Activated CD4-positive, alpha-beta T cell treated with anti-CD3 and anti-CD28 coated beads, Interleukin-2, amount 50 U/mL, for 4 hours (primary cell): ENCODE results near the gene PEX5L.

Experiments
- DNase-seq, 2 experiments: peaks; one replicate each; pipeline ENCODE4 v3.0.0-alpha.2; 2020

The PEX5L gene

GRCh38 chr3:180004542-180004941, 32.2 kb downstream of the PEX5L start:
- DNase-seq, result no peak

- no peak for DNase-seq
Observed at GRCh38 chr3:180002006-180002405, 34.7 kb downstream of the PEX5L start.

DNA sequence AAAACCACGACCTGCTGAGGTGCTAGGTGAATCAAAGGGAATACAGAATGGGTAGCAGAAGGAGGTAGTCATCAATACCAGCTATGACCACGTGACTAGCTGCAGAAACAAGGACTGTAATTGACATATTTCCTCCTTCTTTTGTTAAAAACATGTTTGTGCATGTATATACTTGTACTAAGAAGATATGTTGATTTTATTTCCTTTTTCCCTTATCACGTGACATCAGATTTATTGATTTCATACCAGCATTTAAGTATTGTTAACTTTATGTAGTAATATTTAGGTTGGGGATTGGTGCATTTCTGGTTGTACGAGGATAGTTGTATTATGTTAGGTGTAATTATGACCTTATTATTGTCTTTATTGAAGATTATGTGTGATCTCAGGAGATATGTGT, 36.2 kb downstream of the PEX5L start:
- no peak for DNase-seq

DNA sequence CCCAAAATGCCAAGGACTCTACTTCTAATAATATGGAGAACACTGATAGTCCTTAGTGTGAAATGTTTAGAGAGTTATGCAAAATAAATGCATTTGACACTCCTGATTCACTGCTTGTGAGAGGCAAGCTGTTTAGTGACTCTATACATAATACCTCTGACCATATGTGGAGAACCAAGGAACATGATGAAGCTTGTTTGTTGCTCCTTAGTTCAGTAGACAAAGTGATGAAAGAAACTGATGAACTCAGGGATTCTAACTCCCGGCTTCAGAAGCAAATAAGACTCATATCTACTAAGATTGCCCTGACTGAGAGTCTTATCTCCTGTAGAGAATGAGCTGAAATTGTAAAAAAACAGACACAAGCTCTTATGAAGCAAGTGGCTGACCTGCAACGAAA, 41.3 kb downstream of the PEX5L start:
- DNase-seq, result no peak

DNA sequence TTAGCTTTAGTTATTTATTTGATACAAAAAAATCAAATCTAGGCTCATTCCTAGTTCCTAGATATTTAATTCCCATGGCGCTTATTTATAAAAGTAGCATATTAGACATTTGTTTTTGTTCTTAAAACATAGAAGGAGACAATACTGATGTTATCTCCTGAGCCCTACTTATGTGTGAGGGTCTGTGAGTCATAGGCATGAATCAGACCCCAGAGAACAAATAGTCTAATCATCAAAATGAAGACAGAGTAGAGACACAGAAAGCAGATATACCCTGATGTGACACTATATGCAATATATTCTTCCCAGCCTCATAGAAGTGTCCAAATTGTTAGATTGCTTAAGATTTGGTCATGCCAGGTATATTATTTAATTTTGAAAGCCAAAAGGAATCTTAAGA, 44.9 kb downstream of the PEX5L start:
- DNase-seq, result no peak

DNA sequence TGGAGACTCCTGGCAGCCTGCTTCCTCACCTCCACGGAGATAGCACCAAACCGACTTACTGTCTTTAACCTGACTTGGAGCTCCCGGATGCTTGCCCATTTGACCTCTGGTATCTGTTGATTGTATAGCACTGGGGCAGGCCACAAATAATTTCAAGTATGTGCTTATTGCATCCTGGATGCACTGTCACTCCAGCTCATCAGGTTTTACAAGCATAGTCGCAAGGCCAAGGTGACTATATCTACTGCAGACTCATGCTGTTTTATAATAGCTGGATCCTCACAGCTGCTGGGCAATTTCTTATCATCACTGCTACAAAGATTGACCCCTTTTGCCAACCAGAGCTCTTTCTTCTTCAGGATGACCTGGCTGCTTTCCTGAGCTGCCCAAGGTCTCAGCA, 45.6 kb downstream of the PEX5L start:
- DNase-seq, result no peak

GRCh38 chr3:179981646-179982045, 55.1 kb downstream of the PEX5L start:
- no peak for DNase-seq

DNA sequence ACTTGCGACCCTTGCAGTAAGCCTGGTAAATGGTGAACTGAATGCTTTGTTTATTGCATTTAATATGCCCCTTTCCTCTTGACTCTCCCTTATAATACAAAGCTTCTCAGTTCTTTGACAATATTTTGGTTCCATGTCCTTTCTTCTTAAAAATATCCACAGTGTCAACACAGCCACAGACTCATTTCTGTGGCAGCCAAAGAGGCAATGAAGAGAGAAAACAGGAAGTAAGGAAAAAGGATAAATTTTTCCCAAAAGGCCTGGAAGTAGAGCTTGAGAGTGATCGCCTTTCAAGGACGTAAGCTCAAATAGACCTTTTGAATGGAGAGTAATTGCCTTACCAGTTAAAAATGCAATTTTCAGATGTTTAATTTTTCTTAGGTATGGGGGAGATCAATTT, 59.4 kb downstream of the PEX5L start:
- no peak for DNase-seq

DNA sequence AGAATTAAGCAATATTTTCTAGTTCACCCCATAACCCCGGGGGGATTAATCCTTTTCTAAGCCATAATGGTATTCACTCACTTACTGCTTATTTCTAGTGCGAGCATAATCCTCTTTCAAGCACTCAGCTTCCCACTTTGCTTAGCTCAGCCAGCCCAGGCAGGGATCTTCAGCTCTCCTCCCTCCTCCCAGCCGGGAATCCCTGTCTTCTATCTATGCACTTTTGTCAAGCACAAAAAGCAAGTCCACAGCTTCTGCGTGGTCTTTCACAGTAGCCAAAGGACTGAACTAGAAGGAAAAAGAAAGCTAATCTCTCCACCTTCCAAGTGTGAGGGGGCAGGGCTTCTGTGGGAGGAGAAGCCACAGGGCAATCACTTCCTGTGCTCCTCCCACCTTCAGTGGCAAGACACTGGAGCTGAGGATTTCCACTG, 62.8 kb downstream of the PEX5L start:
- no peak for DNase-seq

- DNase-seq, result no peak
Observed at GRCh38 chr3:179972881-179973423, 63.8 kb downstream of the PEX5L start.

GRCh38 chr3:179971280-179971679, 65.5 kb downstream of the PEX5L start:
- DNase-seq, result no peak

DNA sequence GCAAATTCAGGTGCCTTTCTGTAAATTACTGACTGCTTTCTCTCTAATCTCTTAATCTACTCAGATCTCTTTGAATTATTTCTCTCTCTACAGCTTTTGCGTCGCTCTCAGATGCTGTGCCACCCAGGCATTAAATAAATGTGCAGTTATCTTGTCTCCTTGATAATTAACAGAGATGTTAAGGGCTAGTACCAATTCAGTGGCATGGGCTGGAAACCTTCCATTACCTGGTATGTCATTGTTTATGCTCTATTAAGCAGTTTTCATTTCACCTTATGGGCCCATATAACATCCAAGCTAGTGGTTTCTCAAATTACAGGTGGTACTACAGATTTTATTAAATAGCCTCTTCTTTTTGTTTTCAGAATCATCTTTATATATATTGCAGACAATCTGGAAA, 66.0 kb downstream of the PEX5L start:
- no peak for DNase-seq

DNA sequence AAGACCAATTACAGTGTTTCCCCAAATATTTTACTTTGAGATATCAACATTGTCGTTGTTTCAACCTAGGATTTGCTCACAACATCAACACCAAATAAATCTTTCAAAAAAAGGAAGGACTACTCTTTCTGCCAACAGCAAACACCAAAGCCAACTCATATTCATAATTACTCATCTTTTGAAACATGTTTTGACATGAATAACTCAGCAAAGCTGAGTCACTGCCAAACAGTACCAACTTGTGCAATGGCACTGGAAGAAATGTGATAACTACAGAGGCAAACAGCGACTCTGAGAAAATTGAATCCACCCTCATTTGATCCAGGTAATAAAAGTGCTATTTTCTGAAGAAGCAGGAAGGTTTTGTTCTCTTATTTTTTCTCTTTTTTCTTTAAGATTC, 67.2 kb downstream of the PEX5L start:
- no peak for DNase-seq

DNA sequence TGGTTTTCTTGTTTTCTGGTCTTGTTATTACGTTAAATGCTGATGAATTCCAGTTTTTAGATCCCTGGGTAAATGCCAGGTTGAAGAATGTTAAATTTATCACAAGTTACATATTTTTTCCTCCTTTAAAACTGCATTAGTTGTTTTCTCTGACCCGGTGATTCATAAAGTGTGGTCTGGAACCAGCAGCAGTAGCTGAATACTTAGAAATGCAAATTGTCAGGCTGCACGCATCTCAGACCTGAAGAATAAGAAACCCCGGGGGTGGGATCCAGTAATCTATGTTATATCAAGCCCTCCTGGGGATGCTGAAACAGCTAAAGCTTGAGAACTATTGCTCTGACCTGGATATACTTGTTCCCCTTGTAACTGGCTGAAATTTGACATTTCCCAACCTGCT, 69.1 kb downstream of the PEX5L start:
- no peak for DNase-seq

DNA sequence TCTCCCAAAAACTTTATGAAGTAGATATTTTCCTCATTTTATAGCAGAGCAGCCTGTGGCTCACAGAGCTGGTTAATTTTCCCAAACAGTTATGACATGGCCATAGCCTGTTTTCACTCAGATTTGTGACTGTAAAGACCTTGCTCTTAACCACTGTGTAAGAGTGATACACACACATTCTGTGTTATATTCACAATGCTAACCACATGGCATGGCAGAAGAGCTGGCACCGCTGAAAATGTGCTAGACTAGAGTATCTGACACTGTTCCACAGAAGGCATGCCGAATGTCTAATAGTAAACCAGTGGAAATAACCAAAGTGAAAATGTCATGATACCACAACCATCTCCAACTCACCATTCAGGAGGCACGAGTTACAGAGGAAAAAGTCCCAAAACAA, 71.8 kb downstream of the PEX5L start:
- DNase-seq, result no peak

- DNase-seq, result no peak
Observed at GRCh38 chr3:179962629-179963387, 73.9 kb downstream of the PEX5L start.

DNA sequence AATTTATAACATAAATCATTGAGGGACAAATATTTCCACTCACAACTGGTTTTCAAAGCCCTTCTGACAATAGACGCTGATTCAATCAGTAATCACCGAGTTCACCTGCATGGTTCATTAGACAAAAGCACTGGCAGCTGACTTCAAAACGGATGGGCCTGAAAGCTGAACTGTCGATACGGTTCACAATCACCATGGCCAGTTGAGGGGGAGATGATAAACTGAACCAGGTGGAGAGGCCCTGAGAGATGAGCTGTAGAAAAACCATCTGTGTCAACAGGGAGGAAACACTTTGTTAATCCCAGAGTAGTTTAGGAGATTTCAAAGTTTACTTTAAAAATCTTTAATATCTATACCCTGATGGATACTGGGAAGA, 75.0 kb downstream of the PEX5L start:
- DNase-seq, result no peak

DNA sequence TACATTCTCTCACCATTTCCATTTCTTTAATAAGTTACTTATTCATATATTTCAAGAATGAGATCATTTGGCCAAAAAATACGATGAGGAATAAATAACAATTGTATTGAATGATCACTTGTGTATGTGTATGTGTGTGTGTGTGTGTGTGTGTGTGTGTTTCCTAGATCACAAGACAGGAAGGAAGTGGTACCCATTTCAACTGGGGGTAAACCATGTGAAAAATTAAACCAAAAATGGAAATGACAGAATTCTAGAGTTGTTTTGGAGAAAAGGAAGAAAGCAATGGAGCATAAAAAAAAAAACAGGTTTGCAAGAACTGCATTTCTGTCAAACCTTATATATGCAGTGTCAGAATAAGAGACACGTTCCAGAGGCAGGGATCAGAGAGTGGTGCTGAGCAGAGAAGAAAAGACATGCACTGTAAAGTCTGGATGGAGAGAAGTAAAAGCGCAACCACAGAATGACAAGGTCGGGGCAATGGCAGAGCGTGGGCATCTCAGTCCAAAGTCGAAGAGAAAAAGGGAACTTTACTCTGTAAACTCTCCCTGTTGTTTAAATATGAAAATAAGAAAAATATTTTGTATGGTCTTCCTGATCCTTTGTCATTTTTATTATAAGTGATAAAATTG, 75.5 kb downstream of the PEX5L start:
- no peak for DNase-seq

- no peak for DNase-seq
Observed at GRCh38 chr3:179958759-179959158, 78.0 kb downstream of the PEX5L start.

DNA sequence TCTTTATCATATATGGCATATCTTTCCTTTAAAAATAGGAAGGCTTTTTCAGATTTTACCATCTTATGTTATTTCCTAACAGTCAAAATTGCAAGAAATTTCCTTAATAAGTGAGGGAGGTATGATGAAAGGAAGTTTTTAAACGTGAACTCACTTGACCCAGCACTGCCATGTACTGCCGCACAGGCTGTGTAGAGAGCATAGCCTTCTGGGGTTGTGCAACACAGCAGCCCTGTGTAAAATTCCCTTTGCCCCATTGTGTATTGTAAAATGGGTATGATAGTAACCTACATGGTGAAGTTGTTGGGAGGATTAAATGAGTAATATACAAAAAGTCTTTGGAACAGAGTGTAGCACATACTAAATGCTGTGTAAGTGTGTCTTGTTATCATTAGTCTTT, 78.6 kb downstream of the PEX5L start:
- DNase-seq, result no peak

- no peak for DNase-seq
Observed at GRCh38 chr3:179957264-179957845, 79.4 kb downstream of the PEX5L start.

- DNase-seq, result no peak
Observed at GRCh38 chr3:179956416-179956830, 80.3 kb downstream of the PEX5L start.

GRCh38 chr3:179955809-179956208, 80.9 kb downstream of the PEX5L start:
- no peak for DNase-seq

- no peak for DNase-seq
Observed at GRCh38 chr3:179955286-179955685, 81.5 kb downstream of the PEX5L start.
